MM.1S (cell line): ENCODE results near the gene DNASE1L3.

Experiments used
- EZH2 ChIP-seq: fragments of 300-600 bp; sonication (generic); optimal IDR thresholded peaks from 2 replicates; pipeline ENCODE3; 2017; ENCODE audit warnings: low read depth, mild to moderate bottlenecking, antibody characterized with exemption, low read length, mixed read lengths
- EZH2phosphoT487 ChIP-seq: fragments of 300-600 bp; sonication (generic); IDR thresholded peaks from 2 replicates; pipeline ENCODE4 v1.6.1; 2018; ENCODE audit warnings: antibody characterized with exemption, low read length
- TF ChIP-seq, protein P1 (sequence below): fragments of 300-600 bp; sonication (generic); IDR thresholded peaks from 2 replicates; pipeline ENCODE4 v1.5.1; 2016; ENCODE audit warnings: antibody characterized with exemption, low read length, mixed read lengths

DNA sequence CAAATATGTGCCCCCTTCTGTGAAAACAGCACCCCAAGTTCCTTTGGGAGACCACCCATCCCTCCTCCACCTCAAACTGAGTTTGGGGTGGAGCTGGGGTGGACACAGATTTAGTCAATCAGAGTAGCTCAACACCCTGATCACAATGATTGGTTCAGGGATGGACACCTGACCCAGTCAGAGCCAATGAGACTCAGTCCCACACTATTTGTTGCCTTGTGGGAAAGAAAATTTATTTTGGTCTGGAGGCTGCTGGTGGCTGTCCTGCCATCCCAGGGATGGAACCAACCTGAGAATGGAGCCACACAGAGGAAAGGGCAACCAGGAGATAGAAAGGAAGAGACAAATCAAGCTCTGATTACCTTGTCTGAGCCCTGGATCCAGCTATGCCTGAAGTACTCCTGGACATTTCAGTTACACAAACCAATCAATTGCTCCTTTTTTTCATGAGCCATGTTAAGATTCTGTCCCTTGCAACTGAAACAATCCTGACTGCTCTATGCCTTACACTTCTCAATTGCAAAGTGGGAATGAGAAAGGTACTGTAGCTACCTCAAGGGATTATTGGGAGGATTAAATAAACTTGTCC lies 10.6 kb downstream of the DNASE1L3 start:
- TF ChIP-seq, protein P1, sequence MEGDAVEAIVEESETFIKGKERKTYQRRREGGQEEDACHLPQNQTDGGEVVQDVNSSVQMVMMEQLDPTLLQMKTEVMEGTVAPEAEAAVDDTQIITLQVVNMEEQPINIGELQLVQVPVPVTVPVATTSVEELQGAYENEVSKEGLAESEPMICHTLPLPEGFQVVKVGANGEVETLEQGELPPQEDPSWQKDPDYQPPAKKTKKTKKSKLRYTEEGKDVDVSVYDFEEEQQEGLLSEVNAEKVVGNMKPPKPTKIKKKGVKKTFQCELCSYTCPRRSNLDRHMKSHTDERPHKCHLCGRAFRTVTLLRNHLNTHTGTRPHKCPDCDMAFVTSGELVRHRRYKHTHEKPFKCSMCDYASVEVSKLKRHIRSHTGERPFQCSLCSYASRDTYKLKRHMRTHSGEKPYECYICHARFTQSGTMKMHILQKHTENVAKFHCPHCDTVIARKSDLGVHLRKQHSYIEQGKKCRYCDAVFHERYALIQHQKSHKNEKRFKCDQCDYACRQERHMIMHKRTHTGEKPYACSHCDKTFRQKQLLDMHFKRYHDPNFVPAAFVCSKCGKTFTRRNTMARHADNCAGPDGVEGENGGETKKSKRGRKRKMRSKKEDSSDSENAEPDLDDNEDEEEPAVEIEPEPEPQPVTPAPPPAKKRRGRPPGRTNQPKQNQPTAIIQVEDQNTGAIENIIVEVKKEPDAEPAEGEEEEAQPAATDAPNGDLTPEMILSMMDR = no peak
- TF ChIP-seq EZH2 (no peak), EZH2phosphoT487 (no peak)
